H1 (cell line): ENCODE results near the gene NPR1. TPM values are rescaled to one million over a fixed set of nuclear protein-coding genes. Genes with fewer than 3 reads are reported as not detected.

Experiments
- BRCA1 ChIP-seq: IDR thresholded peaks from 2 replicates; pipeline ENCODE4 v1.6.1; 2012; ENCODE audit warnings: low read depth, low read length, improper control_type of control experiment
- EGR1 ChIP-seq: IDR thresholded peaks from 2 replicates; pipeline ENCODE4 v1.6.1; 2011; ENCODE audit warnings: low read depth, low read length, borderline replicate concordance
- JUN ChIP-seq: IDR thresholded peaks from 2 replicates; pipeline ENCODE4 v1.6.1; 2011; ENCODE audit warnings: low read depth, mild to moderate bottlenecking, improper control_type of control experiment, low read length
- JUND ChIP-seq: IDR thresholded peaks from 2 replicates; pipeline ENCODE4 v1.6.1; 2011; ENCODE audit warnings: mild to moderate bottlenecking, improper control_type of control experiment, low read length
- KDM4A ChIP-seq: IDR thresholded peaks from one replicate; pipeline ENCODE4 v1.7.1; 2012; ENCODE audit warnings: low read depth, mild to moderate bottlenecking, moderate library complexity, low read length, inconsistent platforms; ENCODE audit not compliant: severe bottlenecking
- KDM5A ChIP-seq: fragments of 200-600 bp; IDR thresholded peaks from 2 replicates; pipeline ENCODE4 v1.7.1; 2012; ENCODE audit warnings: mild to moderate bottlenecking, low read length, inconsistent platforms, mixed read lengths
- MAFK ChIP-seq: IDR thresholded peaks from 2 replicates; pipeline ENCODE4 v1.6.1; 2012; ENCODE audit warnings: low read depth, mild to moderate bottlenecking, improper control_type of control experiment, low read length
- PHF8 ChIP-seq: fragments of 200-600 bp; sonication (generic); conservative IDR thresholded peaks from 2 replicates; pipeline ENCODE4 v1.7.1; 2012; ENCODE audit warnings: low read depth, mild to moderate bottlenecking, inconsistent platforms, low read length, moderate library complexity
- SIN3A ChIP-seq, 2 experiments: IDR thresholded peaks in 1 of 2; conservative IDR thresholded peaks in 1 of 2; 2 replicates each; pipeline ENCODE4 v1.6.1; 2011 to 2012; ENCODE audit warnings: low read length in 2 of 2, improper control_type of control experiment in 1 of 2, low read depth in 1 of 2, mild to moderate bottlenecking in 1 of 2
- SIRT6 ChIP-seq: IDR thresholded peaks from one replicate; pipeline ENCODE4 v1.7.1; 2012; ENCODE audit warnings: low read length, inconsistent platforms
- TAF1 ChIP-seq: IDR thresholded peaks from 2 replicates; pipeline ENCODE4 v1.6.1; 2011; ENCODE audit warnings: mild to moderate bottlenecking, low read depth, low read length
- TBP ChIP-seq: IDR thresholded peaks from 2 replicates; pipeline ENCODE4 v1.6.1; 2011; ENCODE audit warnings: low read depth, low read length, improper control_type of control experiment
- TEAD4 ChIP-seq: IDR thresholded peaks from 2 replicates; pipeline ENCODE4 v1.6.1; 2012; ENCODE audit warnings: low read depth, low read length, inconsistent platforms, mixed read lengths
- YY1 ChIP-seq: IDR thresholded peaks from 2 replicates; pipeline ENCODE4 v1.6.1; 2011; ENCODE audit warnings: low read depth, mild to moderate bottlenecking, low read length
- polyA plus RNA-seq, 7 experiments: library from polyadenylated mRNA; depleted of rRNA in 3 of 7; stranded (reverse) in 5 of 7; unstranded in 2 of 7; fragments of >200 nt in 5 of 7; fragments of 200-250 nt in 2 of 7; gene quantifications; 1 replicate in 5 of 7; 2 replicates in 1 of 7; 4 replicates in 1 of 7; pipeline versions ENCODE4 v1.2.1 to v1.2.3, GENCODE V29; 2011 to 2013; ENCODE audit warnings: missing spikeins in 2 of 7, mixed read lengths in 2 of 7
- total RNA-seq: library from RNA; stranded (reverse); fragmentation: NEBNext Ultra II Directional; extraction: Animal tissue kit (Norgen Biotek cat#: 25700); gene quantifications from 2 replicates; pipeline ENCODE4 v1.2.1, GENCODE V29; 2021
- TF ChIP-seq, protein P1 (sequence below): IDR thresholded peaks from 2 replicates; pipeline ENCODE4 v1.6.1; 2011; ENCODE audit warnings: low read length, improper control_type of control experiment
- TF ChIP-seq, protein P2 (sequence below): IDR thresholded peaks from 2 replicates; pipeline ENCODE4 v1.6.1; 2012; ENCODE audit warnings: inconsistent platforms

Gene NPR1
- total and polyA plus RNA-seq, 2 of the 8 experiments (the other 6 are each of a cell fraction or from before 2014, with no cell fraction given), result 11.7 to 13.2 TPM

DNA sequence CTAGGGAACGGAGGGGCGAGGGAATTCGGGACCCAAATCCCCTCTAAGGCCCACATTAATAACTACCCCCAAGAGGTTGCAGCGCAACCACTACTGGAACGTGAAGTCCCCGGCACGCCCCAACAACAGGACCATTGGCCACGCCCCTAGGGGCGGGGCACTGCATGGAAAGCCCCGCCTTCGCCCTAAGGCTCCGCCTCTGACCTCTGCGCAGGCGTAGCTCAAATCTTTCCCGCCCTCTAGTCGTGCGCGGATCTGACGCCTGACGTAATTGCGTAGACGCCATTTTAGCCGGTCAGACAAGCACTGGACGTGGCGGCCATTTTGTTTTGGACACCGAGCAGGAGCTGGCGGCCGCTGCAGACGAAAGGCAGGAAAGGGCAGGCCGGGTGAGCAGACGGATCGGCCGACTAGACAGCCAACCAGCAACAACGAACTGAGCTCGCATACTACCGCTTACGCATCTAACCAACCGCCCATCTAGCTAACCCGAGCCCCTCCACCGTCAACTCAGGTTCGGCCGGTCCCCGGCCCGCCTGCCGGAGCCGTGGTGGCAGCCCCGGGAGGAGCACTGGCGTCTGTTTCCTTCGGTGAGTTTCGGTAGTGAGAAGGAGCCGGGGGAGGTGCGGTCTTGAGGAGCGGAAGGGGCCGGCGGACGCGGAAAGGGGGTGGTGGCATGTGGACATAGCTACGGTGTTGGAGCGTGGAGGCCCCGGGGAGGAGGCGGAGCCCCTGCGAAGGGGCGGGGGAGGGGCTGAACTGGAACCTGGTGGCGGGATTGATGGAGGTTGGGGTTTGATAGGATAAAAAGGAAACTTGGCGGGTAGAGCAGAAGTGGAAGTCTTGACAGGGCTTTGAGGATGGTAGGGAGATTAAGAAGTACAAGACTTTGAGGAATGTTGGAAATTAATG is 44.5 kb upstream of the NPR1 start, which contains the start of gene CHTOP (continued):
- no peak for TF ChIP-seq BRCA1
- no peak for TF ChIP-seq KDM5A
- peak; percentile 83 for TF ChIP-seq TBP
- peak; percentile 82 for TF ChIP-seq TEAD4
- TF ChIP-seq, protein P1, sequence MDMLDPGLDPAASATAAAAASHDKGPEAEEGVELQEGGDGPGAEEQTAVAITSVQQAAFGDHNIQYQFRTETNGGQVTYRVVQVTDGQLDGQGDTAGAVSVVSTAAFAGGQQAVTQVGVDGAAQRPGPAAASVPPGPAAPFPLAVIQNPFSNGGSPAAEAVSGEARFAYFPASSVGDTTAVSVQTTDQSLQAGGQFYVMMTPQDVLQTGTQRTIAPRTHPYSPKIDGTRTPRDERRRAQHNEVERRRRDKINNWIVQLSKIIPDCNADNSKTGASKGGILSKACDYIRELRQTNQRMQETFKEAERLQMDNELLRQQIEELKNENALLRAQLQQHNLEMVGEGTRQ, result peak; percentile 23; the same call in 1 of the 2 replicates
- no peak for TF ChIP-seq SIRT6
- TF ChIP-seq TAF1, result peak; percentile 93
- no peak for TF ChIP-seq JUN
- TF ChIP-seq JUND, result peak; percentile 76; the same call in 1 of the 2 replicates
- TF ChIP-seq KDM4A, result peak; percentile 27
- TF ChIP-seq, protein P2, sequence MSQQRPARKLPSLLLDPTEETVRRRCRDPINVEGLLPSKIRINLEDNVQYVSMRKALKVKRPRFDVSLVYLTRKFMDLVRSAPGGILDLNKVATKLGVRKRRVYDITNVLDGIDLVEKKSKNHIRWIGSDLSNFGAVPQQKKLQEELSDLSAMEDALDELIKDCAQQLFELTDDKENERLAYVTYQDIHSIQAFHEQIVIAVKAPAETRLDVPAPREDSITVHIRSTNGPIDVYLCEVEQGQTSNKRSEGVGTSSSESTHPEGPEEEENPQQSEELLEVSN, result peak; percentile 37
- TF ChIP-seq EGR1, result no peak; the same call in 1 of the 2 replicates
- TF ChIP-seq YY1, result peak; percentile 100
- no peak for TF ChIP-seq MAFK
- peak; percentile 98 for TF ChIP-seq PHF8
- TF ChIP-seq SIN3A (conservative IDR thresholded peaks at IDR 0.05 in 1 of 2, IDR thresholded peaks at IDR 0.05 in 1 of 2; ENCODE audit: low read depth in 1 of 2, low read length in 2 of 2), result peak in 1 of 2 experiments; percentile 79; a peak in 2 of 4 replicates
